IPS-18c (cell line): ENCODE results near the gene DCLRE1B.

ENCODE experiments used
- H3K4me3 ChIP-seq: 2 replicates; pipeline ENCODE4 v1.7.0; 2013; ENCODE audit warnings: low read depth, mild to moderate bottlenecking, low read length, moderate library complexity; ENCODE audit not compliant: insufficient read depth
- H3K9me3 ChIP-seq: one replicate; pipeline ENCODE4 v1.6.1; 2013; ENCODE audit warnings: mild to moderate bottlenecking, low read length, moderate library complexity; ENCODE audit not compliant: control insufficient read depth, insufficient read depth

DCLRE1B gene

GRCh38 chr1:113904674-113905434, at the start of gene DCLRE1B, which contains the start of gene AP4B1:
Gene DCLRE1B (plus strand): TSS chr1:113905326. CDS start chr1:113905587, 261 bp downstream.
Gene AP4B1 (minus strand): TSS chr1:113904799. CDS start chr1:113904717, 82 bp downstream.
- peak within 1 kb of the TSS; percentile 100 for H3K4me3 ChIP-seq
- no peaks in the 10 kb centered on the region for H3K9me3 ChIP-seq

DNA sequence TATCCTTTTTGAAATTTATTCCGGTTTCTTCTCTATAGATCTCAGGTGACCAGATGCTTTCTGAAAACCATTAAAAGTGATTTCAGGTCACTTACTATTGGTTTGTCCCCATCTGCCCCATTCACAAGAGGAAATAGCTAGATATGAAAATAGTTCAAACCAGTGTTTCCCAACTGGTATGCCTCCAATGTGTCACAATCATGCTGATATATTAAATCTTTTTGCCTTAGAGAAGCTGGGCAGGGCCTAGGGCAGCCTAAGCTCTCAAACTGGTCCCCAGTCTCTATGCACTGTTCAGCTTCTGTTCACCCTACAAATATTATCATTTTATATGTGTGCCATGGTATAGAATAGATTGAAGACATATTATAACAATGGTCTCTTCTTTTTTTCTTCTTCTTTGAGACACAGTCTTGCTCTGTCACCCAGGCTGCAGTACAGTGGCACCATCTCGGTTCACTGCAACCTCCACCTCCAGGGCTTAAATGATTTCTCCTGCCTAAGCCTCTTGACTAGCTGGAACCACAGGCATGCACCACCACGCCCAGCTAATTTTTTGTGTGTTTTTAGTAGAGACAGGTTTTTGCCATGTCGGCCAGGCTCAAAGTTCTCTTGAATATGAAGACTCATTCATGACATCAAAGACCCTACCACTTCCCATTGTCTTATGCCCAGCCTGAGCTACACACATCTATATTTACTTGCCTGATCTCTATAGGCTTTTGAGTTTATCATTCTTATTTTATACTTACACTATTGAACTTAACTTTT, 49.3 kb upstream of the DCLRE1B start:
- Histone ChIP-seq H3K4me3 (no peak overlapping the region), H3K9me3 (no peaks in the 10 kb centered on the region)

DNA sequence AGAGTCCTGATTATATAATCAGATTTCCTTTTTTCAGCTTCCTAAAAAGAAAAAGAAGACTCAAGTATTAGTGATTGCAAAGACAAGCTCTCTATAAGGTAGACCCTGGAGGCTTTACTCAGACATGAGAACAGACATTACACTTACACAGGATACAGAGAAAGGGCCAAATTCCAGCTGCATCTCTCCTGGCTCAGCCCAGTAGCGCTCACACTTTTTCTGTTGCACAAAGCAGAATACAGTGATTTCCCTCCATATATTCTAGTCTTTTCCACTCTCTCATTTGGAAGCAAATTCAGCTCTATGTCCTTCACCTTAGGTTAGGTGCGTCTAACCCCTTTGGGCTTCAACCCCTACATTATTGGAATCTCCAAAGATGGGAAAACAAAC, 48.7 kb upstream of the DCLRE1B start:
- H3K4me3 ChIP-seq: no peak overlapping the region
- H3K9me3 ChIP-seq: no peaks in the 10 kb centered on the region

- no peak overlapping the region for H3K4me3 ChIP-seq
- H3K9me3 ChIP-seq: no peaks in the 10 kb centered on the region
Measured at GRCh38 chr1:113857776-113858175, 47.4 kb upstream of the DCLRE1B start.

DNA sequence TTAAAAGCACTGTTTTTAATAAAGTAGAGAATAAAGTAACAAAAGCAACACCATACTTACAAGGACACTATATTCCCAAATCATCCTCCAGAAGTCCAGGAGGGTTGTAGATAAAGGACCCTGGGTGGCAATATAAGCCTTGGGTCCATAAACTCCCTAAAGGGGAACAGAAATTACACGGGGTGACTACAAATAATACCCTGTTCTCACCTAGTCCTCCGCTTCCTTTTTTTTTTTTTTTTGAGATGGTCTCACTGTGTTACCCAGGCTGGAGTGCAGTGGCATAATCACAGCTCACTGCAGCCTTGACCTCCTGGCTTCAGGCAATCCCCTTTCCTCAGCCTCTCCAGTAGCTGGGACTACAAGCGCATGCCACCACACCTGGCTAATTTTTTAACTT, 46.7 kb upstream of the DCLRE1B start:
- H3K9me3 ChIP-seq: no peaks in the 10 kb centered on the region
- H3K4me3 ChIP-seq: no peak overlapping the region

GRCh38 chr1:113858982-113859381, 46.1 kb upstream of the DCLRE1B start:
- no peak overlapping the region for H3K4me3 ChIP-seq
- no peaks in the 10 kb centered on the region for H3K9me3 ChIP-seq

- Histone ChIP-seq H3K9me3 (no peaks in the 10 kb centered on the region), H3K4me3 (no peak overlapping the region)
Measured at GRCh38 chr1:113859478-113860175, 45.5 kb upstream of the DCLRE1B start.

DNA sequence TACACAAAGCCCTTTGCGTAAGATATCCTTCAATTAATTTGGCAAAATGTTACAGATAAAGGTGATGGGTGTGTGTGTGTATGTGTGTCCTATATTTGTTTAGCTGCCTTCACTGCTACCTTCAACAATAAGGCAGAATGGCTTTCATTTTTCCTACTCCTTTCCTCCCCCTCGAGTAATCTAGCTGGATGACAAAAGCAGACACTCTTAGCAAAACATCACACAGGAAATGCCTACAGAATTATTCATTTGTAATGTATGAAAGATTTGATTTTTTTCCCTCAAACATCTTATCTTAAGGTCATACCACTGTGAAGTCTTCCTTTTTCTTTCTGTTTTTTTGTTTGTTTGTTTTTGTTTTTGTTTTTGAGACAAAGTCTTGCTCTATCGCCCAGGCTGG, 44.2 kb upstream of the DCLRE1B start:
- Histone ChIP-seq H3K4me3 (no peak overlapping the region), H3K9me3 (no peaks in the 10 kb centered on the region)

DNA sequence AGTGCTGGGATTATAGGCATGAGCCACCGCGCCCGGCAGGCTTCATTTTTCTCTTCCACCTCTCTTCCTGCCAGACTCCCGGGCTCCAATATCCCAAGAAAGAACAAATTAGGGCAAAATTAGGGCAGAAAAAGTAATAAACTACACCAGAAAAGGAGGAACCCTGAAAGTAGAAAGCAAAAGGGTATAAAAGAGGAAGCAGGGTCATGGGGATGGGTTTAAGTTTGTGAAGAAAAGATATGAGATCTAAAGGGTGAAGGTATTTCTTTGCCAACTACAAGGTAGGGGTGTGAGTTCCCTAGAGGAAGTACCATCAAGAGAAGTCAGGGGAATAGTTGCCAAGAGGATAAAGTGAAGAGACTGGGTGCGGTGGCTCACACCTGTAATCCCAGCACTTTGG, 43.5 kb upstream of the DCLRE1B start:
- Histone ChIP-seq H3K4me3 (no peak overlapping the region), H3K9me3 (no peaks in the 10 kb centered on the region)

DNA sequence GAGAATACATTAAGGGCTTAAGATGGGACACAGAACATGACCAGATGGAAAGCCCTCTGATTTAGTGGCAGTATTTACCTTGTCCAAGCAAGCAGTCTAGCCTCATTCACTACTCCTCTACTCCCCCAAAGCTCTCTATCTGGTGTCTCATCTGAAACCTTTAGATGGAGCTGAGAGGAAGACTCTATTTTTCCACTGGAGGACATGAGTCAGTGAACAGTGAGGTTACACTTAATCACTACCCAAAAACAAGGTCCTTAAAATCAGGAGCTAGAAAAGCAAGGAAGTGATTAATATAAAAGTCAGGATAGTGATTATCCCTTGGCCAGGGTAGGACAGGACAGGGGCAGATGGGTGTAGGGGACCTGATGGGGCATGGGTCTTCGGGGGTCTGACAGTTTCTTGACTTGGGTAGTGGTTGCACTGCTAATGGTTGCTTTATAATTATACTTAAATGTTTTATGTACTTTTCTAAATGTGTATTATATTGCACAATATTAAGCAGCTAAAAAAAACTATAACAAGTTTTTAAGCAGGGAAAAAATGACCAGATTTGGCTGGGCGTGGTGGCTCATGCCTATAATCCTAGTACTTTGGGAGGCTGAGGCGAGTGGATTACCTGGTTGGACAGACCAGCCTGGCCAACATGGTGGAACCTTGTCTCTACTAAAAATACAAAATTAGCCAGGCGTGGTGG, 36.6 kb upstream of the DCLRE1B start:
- Histone ChIP-seq H3K4me3 (no peak overlapping the region), H3K9me3 (no peaks in the 10 kb centered on the region)

DNA sequence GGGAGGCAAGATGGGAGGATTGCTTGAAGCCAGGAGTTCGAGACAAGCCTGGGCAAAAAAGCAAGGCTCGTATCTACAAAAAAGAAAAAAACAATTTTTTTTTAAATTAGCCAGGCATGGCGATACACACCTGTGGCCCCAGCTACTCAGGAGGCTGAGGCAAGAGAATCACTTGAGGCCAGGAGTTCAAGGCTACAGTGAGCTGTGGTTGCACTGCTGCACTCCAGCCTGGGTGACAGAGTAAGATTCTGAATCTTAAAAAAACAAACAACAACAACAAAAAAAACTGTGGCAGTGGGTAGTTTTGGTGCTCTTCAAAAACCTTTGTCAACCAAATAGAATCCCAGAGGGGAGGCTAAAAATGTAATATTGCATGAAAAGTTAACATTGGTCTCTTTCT, 34.3 kb upstream of the DCLRE1B start:
- no peaks in the 10 kb centered on the region for H3K9me3 ChIP-seq

DNA sequence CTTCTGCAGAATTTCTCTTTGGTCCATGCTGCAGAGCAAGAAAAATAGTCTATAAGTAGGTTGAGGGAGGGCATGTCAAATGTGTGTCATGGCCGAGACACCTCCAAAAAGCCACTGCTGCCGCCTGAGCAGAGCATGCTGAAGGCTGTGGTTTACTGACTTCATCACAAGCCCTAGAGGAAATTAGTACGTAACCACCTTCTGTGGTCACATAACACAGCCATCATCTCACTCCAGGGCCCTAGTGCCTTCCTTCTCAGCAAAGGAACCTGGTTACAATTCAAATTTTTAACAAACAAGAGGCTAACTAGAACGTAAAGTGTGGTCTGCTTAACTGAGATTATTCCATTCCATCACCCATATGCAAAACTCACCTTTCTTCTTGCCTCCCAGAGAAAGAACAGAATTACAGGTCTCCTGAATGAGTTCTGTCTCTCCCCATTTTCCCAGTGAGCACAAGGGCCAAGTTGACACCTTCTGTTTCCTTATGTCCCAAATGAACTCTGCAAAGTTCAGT, 33.5 kb upstream of the DCLRE1B start, which contains the start of gene PTPN22:
TSS of gene PTPN22 (minus strand) at position 116 of the 517 bp plus-strand sequence.
- H3K4me3 ChIP-seq: no peak within 1 kb of the TSS
- H3K9me3 ChIP-seq: no peaks in the 10 kb centered on the region

More for the DNA sequence above, 34.3 kb upstream of the DCLRE1B start:
- no peak overlapping the region for H3K4me3 ChIP-seq

GRCh38 chr1:113872219-113872935, 32.7 kb upstream of the DCLRE1B start:
- Histone ChIP-seq H3K4me3 (no peak overlapping the region), H3K9me3 (no peaks in the 10 kb centered on the region)

DNA sequence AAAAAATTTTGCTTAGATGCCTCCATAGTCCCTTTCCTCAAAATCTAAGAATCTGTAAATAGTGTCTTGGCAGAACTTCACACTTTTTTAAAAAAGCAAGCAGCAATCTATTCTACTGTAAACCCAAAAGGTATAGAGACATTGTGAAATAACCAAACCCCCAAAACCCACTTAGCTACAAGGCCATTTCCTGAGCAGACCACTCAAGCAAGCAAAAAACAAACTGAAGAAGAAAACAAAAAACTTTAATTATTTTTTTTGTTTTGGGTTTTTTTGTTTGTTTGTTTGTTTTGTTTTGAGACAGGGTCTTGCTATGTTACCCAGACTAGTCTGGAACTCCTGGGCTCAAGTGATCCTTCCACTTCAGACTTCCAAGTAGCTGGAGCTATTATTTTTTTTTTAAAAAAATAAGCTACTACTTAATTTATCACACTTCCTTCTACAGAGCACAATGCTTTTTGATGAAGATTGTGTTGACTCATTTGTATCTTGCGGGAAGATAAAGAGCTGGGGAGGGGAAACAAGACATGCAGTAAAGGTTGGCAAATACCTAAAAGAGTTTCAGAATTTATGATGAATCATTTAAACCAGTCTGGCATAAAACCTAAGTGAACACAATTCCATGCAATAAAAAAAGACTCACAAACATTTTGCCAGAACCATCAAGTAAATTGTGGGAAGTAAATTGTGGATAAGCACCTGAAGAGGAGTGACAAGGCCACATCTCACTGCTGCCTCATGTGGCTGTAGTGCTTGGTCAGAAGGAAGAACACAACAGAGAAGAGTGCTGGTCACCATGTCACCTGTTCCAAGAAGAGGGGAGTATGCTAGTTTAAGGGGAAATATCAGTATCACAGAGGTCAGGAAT, 30.9 kb upstream of the DCLRE1B start:
- H3K9me3 ChIP-seq: no peaks in the 10 kb centered on the region
- no peak overlapping the region for H3K4me3 ChIP-seq

GRCh38 chr1:113875714-113876113, 29.4 kb upstream of the DCLRE1B start:
- H3K9me3 ChIP-seq: no peaks in the 10 kb centered on the region
- H3K4me3 ChIP-seq: no peak overlapping the region

GRCh38 chr1:113876176-113876575, 28.9 kb upstream of the DCLRE1B start:
- no peak overlapping the region for H3K4me3 ChIP-seq
- H3K9me3 ChIP-seq: no peaks in the 10 kb centered on the region
